ENCODE results near the gene TNIP2.

TNIP2 gene

GRCh38 chr4:2714061-2714770 is 41.9 kb downstream of the TNIP2 start:
- no peak for TF ChIP-seq CTCF (IDR thresholded peaks at IDR 0.05; ENCODE audit: low read depth, low read length)
- DNase-seq (ENCODE audit: extremely low read depth, low read depth): no peak

GRCh38 chr4:2713337-2713736 is 42.8 kb downstream of the TNIP2 start:
- TF ChIP-seq CTCF (IDR thresholded peaks at IDR 0.05; ENCODE audit: low read depth, low read length): no peak
- no peak for DNase-seq (ENCODE audit: extremely low read depth, low read depth)

GRCh38 chr4:2712261-2712842 is 43.8 kb downstream of the TNIP2 start:
- no peak for DNase-seq (ENCODE audit: extremely low read depth, low read depth)
- TF ChIP-seq CTCF (IDR thresholded peaks at IDR 0.05; ENCODE audit: low read depth, low read length): no peak; the same call in 1 of the 2 replicates

- TF ChIP-seq CTCF (IDR thresholded peaks at IDR 0.05; ENCODE audit: low read depth, low read length): no peak
Measured at GRCh38 chr4:2702770-2703169, 53.4 kb downstream of the TNIP2 start.

GRCh38 chr4:2702361-2702760 is 53.8 kb downstream of the TNIP2 start:
- no peak for DNase-seq (ENCODE audit: extremely low read depth, low read depth)
- TF ChIP-seq CTCF (IDR thresholded peaks at IDR 0.05; ENCODE audit: low read depth, low read length): no peak

More at GRCh38 chr4:2702770-2703169, 53.4 kb downstream of the TNIP2 start:
- DNase-seq (ENCODE audit: extremely low read depth, low read depth): no peak

GRCh38 chr4:2700031-2700430 is 56.1 kb downstream of the TNIP2 start:
- DNase-seq (ENCODE audit: extremely low read depth, low read depth): no peak
- no peak for TF ChIP-seq CTCF (IDR thresholded peaks at IDR 0.05; ENCODE audit: low read depth, low read length)

- no peak for TF ChIP-seq CTCF (IDR thresholded peaks at IDR 0.05; ENCODE audit: low read depth, low read length)
Measured at GRCh38 chr4:2699534-2699933, 56.6 kb downstream of the TNIP2 start.

More at GRCh38 chr4:2699534-2699933, 56.6 kb downstream of the TNIP2 start:
- no peak for DNase-seq (ENCODE audit: extremely low read depth, low read depth)

Data from AG09319 (cell line).